Omental fat pad (tissue), 4 donors: Measurements from ENCODE around the gene SETD1A. TPM values are rescaled to one million over a fixed set of nuclear protein-coding genes. Genes with fewer than 3 reads are reported as not detected.

Experiments
- ATAC-seq: fragments of 150-250 bp; one replicate; pipeline ENCODE4 v1.9.1; 2016; ENCODE audit warnings: mild to moderate bottlenecking, moderate library complexity; ENCODE audit not compliant: low FRiP score
- DNase-seq: peaks from one replicate; pipeline ENCODE4 v3.0.0-alpha.2; 2019; ENCODE audit warnings: low spot score
- total RNA-seq, 4 donors: library from RNA; depleted of rRNA; stranded (reverse); fragments of >200 nt; gene quantifications; one replicate each; pipeline ENCODE4 v1.1.0, GENCODE V29; 2016
- TF ChIP-seq, protein P1 (sequence below), 3 donors: fragments of 450-650 bp; IDR thresholded peaks; one replicate each; pipeline ENCODE4 v1.5.1; 2016 to 2017; ENCODE audit warnings: antibody characterized with exemption in 3 of 3, mild to moderate bottlenecking in 3 of 3, moderate library complexity in 2 of 3

Gene SETD1A
- total RNA-seq, 4 donors from 2014 or later, result 5.3 to 13.6 (median 9.2) TPM

DNA sequence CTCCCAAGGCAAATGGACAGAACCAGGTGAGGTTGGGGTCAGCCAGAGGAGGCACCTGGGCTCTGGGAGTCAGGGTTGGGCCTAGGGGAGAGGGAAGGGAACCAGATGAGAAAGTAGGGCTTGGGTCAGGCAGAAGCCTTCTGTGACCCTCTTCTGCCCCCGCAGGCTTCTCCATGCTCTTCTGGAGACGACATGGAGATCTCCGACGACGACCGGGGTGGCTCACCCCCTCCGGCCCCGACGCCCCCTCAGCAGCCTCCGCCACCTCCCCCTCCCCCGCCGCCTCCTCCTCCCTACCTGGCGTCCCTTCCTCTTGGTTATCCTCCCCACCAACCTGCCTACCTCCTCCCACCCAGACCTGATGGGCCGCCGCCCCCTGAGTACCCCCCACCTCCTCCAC is 7.9 kb downstream of the SETD1A start:
- DNase-seq (no peak), ATAC-seq (no peak)
- TF ChIP-seq, protein P1, sequence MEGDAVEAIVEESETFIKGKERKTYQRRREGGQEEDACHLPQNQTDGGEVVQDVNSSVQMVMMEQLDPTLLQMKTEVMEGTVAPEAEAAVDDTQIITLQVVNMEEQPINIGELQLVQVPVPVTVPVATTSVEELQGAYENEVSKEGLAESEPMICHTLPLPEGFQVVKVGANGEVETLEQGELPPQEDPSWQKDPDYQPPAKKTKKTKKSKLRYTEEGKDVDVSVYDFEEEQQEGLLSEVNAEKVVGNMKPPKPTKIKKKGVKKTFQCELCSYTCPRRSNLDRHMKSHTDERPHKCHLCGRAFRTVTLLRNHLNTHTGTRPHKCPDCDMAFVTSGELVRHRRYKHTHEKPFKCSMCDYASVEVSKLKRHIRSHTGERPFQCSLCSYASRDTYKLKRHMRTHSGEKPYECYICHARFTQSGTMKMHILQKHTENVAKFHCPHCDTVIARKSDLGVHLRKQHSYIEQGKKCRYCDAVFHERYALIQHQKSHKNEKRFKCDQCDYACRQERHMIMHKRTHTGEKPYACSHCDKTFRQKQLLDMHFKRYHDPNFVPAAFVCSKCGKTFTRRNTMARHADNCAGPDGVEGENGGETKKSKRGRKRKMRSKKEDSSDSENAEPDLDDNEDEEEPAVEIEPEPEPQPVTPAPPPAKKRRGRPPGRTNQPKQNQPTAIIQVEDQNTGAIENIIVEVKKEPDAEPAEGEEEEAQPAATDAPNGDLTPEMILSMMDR (IDR thresholded peaks at IDR 0.05), result no peak

DNA sequence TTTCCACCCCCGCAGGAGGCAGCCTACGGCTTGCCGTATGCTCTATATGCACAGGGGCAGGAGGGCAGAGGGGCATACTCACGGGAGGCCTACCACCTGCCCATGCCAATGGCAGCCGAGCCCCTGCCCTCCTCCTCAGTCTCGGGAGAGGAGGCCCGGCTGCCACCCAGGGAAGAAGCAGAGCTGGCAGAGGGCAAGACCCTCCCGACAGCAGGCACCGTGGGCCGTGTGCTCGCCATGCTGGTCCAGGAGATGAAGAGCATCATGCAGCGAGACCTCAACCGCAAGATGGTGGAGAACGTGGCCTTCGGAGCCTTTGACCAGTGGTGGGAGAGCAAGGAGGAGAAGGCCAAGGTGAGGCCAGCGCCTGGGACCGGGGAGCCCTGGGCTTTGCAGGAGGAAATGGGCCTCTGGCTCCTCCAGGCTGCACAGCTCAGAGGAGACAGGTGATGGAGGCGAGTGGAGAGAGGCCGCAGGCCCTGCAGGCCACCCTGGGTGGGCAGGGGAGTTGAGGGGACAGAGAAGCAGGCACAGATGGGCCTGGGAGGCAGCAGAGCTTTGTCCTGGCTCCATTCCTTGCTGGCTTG is 8.6 kb downstream of the SETD1A start:
- ATAC-seq (no peak), DNase-seq (no peak)
- TF ChIP-seq, protein P1 (IDR thresholded peaks at IDR 0.05), result no peak

DNA sequence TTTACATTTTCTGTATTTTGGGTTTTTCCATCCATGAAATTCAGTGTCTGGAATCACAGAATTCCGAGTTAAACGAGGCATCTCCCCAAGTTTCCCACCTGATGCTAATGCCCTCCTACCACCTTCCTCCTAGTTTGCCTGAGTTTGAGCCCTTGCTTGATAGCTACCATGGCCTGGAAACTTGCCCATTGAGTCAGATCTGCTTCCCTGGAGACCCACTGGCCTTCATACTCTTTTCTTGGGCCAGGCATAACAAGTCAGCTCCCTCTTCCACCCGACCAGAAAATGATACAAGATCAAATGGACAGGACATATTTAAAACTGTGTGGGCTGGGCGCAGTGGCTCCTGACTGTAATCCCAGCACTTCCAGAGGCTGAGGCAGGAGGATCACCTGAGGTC is 10.2 kb downstream of the SETD1A start:
- DNase-seq, result no peak
- no peak for ATAC-seq
- TF ChIP-seq, protein P1 (IDR thresholded peaks at IDR 0.05), result no peak

DNA sequence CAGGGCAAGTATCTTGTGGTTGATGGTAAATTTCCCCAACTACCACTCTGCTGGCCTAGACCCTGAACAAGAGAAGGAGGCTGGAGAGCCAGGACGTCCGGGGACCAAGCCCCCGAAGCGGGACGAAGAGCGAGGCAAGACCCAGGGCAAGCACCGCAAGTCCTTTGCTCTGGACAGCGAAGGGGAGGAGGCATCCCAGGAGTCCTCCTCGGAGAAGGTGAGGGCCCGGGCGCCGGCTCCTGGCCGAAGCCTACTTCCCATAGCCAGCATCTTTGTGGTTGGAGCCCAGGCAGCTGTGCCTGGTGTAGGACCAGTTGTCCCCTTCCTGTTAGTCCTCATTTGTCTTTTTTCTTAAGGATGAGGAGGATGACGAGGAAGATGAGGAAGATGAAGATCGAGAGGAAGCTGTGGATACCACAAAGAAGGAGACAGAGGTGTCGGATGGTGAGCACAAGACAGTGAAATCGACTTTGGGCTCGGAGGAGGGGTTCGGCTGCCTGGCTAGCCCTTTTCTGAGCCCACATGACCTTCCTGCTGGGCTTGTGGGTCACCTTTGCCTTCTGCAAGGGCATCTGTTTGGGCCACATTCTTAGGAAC is 11.8 kb downstream of the SETD1A start:
- ATAC-seq, result no peak
- no peak for DNase-seq
- TF ChIP-seq, protein P1 (IDR thresholded peaks at IDR 0.05), result no peak

DNA sequence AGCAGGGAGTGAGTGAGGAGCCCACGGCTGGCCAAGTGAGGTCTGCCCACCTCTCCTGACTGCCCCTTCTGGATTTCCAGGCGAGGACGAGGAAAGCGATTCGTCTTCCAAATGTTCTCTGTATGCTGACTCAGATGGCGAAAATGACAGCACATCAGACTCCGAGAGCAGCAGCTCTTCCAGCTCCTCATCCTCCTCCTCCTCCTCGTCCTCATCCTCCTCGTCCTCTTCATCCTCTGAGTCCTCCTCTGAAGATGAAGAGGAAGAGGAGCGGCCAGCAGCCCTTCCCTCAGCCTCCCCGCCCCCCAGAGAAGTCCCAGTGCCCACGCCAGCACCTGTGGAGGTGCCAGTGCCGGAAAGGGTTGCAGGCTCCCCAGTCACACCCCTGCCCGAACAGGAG is 13.7 kb downstream of the SETD1A start:
- ATAC-seq (no peak), DNase-seq (no peak)
- TF ChIP-seq, protein P1 (IDR thresholded peaks at IDR 0.05), result no peak

DNA sequence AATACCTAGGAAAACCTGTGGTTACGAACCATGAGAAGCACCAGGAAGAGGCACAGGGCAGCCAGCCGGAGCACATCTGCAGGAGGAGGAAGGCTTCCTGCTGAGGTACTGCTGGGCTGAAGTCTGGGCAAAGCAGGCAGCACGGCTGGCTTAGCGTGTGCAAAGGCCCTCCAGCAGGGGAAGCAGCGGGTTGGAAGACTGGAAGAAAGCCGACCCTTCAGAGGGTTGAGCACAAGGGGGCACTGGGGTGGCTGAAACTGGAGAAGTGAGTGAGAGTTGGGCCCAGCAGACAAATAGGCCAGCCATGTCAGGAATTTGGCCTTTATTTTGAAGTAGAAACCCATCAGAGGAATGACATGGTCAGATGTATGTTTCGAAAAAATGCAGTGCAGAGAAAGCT is 15.3 kb downstream of the SETD1A start:
- no peak for DNase-seq
- TF ChIP-seq, protein P1 (IDR thresholded peaks at IDR 0.05), result no peak
- no peak for ATAC-seq

DNA sequence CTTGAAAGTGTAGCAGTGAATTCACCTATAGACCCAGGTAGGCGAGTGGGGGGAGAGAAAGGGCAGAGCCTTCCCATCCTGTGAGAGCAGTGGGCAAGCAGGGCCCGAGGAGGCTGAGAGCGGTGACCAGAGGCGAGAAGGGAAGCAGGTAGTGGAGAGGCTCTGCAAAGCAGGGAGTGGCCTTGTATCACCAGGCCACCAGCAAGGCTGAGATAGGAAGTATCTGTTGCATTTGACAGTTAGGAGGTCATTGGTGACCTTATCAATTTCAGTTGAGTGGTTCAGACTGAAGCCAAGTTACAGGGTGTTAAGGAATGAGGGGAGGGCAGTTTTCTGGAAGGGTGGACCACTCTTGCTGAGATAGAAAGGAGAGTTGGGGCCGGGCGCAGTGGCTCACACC is 16.8 kb downstream of the SETD1A start:
- TF ChIP-seq, protein P1 (IDR thresholded peaks at IDR 0.05), result no peak
- DNase-seq (no peak), ATAC-seq (no peak)
